ENCODE measurements around the gene PRTG. TPM values are rescaled to one million over a fixed set of nuclear protein-coding genes. Genes with fewer than 3 reads are reported as not detected.

PRTG gene
- total and polyA plus RNA-seq, 2 experiments from 2014 or later, result under 0.01 TPM; not detected in 1

DNA sequence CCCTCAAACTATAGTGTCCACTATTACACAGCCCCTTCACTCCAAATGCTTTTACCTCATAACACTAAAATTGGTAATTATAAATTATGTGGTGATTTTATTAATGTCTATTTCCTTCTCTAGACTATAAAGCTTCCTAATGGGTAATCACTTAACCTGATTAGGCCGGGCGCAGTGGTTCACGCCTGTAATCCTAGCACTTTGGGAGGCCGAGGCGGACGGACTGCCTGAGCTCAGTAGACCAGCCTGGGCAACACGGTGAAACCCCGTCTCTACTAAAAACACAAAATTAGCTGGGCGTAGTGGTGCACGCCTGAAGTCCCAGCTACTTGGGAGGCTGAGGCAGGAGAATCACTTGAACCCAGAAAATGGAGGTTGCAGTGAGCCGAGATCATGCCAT lies 83.5 kb downstream of the PRTG start:
- DNase-seq, result no peak
- Histone ChIP-seq H3K9ac (no peak overlapping the region), H3K9me2 (ENCODE audit: insufficient read depth) (no peaks in the 10 kb centered on the region), H4K20me1 (ENCODE audit: insufficient read depth) (no peaks in the 10 kb centered on the region), H3K27ac (no peak overlapping the region), H3F3A (ENCODE audit: insufficient read depth) (no peaks in the 10 kb centered on the region), H3K9me3 (ENCODE audit: low read depth) (no peaks in the 10 kb centered on the region), H3K4me3 (no peak overlapping the region), H3K27me3 (replicated peaks; ENCODE audit: insufficient read depth) (no peaks in the 10 kb centered on the region), H3K4me1 (ENCODE audit: insufficient read depth) (no peaks in the 10 kb centered on the region), H3K4me2 (ENCODE audit: unreplicated experiment) (no peak overlapping the region), H3K79me2 (ENCODE audit: insufficient read depth) (no peaks in the 10 kb centered on the region), H3K36me3 (ENCODE audit: low read depth) (no peaks in the 10 kb centered on the region), H2AFZ (no peak overlapping the region)
- WGBS, 2 experiments (ENCODE audit: low coverage in 1 of 2, low lambda C conversion rate in 2 of 2, missing lambda C conversion rate in 2 of 2), result 92 to 94% methylated on average over 11 of the region's 11 CpGs
- in situ Hi-C loops (cut with MboI), result no loop called here
- TF ChIP-seq EZH2phosphoT487 (IDR thresholded peaks at IDR 0.05; ENCODE audit: insufficient read depth, low read depth) (no peak), EZH2 (IDR thresholded peaks at IDR 0.05; ENCODE audit: insufficient read depth, poor library complexity, severe bottlenecking) (no peak)

DNA sequence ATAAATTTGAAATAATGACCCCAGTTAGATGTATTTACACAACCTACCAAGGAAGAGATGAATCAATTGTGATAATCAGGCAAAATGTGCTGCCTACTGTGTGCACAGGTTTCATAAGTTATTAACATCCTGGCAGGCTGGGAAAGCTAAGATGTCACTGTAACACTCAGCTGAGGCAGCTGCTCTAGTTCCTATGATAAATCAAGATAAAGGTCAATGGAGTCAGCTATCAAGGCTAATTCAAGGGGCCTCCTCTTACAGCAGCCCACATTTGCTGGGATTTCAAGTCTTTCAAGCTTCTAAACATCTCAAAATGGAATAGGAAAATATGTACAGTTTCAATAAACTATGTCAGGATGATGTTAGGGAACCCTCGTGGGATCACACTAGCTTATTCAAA lies 84.1 kb downstream of the PRTG start:
- H3K9me2 ChIP-seq (ENCODE audit: insufficient read depth), result no peaks in the 10 kb centered on the region
- H3K79me2 ChIP-seq (ENCODE audit: insufficient read depth), result no peaks in the 10 kb centered on the region
- in situ Hi-C loops (cut with MboI), result no loop called here
- no peaks in the 10 kb centered on the region for H3K27me3 ChIP-seq (replicated peaks; ENCODE audit: insufficient read depth)
- TF ChIP-seq EZH2phosphoT487 (IDR thresholded peaks at IDR 0.05; ENCODE audit: insufficient read depth, low read depth) (no peak), EZH2 (IDR thresholded peaks at IDR 0.05; ENCODE audit: insufficient read depth, poor library complexity, severe bottlenecking) (no peak)
- H2AFZ ChIP-seq, result no peak overlapping the region
- H3K9me3 ChIP-seq (ENCODE audit: low read depth), result no peaks in the 10 kb centered on the region
- H3K4me1 ChIP-seq (ENCODE audit: insufficient read depth), result no peaks in the 10 kb centered on the region
- no peaks in the 10 kb centered on the region for H4K20me1 ChIP-seq (ENCODE audit: insufficient read depth)
- no peaks in the 10 kb centered on the region for H3K36me3 ChIP-seq (ENCODE audit: low read depth)
- WGBS, 2 experiments (ENCODE audit: low coverage in 1 of 2, low lambda C conversion rate in 2 of 2, missing lambda C conversion rate in 2 of 2), result 50 to 78% methylated on average over 1 of the region's 1 CpG
- no peak overlapping the region for H3K4me3 ChIP-seq
- no peak overlapping the region for H3K4me2 ChIP-seq (ENCODE audit: unreplicated experiment)
- no peaks in the 10 kb centered on the region for H3F3A ChIP-seq (ENCODE audit: insufficient read depth)
- no peak for DNase-seq
- H3K9ac ChIP-seq, result no peak overlapping the region
- H3K27ac ChIP-seq, result no peak overlapping the region

DNA sequence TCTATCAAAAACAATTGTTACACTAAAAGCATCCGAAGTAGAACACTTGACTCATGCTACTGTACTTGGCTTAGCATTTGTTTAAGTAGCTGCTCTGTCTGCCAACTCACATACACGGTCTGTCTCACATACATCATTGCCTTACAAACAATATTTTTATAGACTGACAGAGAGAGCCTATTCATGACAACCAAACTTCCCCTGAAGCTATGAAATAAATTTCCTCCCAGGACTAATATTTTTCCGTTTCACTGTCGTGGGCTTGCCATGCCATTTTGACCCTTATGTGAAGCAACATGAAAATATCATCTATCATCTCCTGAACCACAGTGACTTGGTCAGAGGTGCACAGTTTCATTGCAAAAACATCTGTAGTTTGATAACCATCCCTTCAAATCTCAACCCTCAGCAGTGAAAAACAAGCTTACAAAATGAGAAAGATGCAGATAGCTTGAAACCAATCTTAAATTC lies 88.4 kb downstream of the PRTG start:
- in situ Hi-C loops (cut with MboI), result no loop called here
- Histone ChIP-seq H3K36me3 (ENCODE audit: low read depth) (no peaks in the 10 kb centered on the region), H2AFZ (no peak overlapping the region), H3K4me2 (ENCODE audit: unreplicated experiment) (no peak overlapping the region), H3K27ac (no peak overlapping the region), H3K9me2 (ENCODE audit: insufficient read depth) (no peaks in the 10 kb centered on the region), H3K79me2 (ENCODE audit: insufficient read depth) (no peaks in the 10 kb centered on the region), H3K9me3 (ENCODE audit: low read depth) (no peaks in the 10 kb centered on the region), H3K27me3 (replicated peaks; ENCODE audit: insufficient read depth) (no peaks in the 10 kb centered on the region), H3F3A (ENCODE audit: insufficient read depth) (no peaks in the 10 kb centered on the region), H4K20me1 (ENCODE audit: insufficient read depth) (no peaks in the 10 kb centered on the region), H3K9ac (no peak overlapping the region), H3K4me3 (no peak overlapping the region), H3K4me1 (ENCODE audit: insufficient read depth) (no peaks in the 10 kb centered on the region)
- 50 to 64% methylated on average over 4 of the region's 4 CpGs for WGBS, 2 experiments (ENCODE audit: low coverage in 1 of 2, low lambda C conversion rate in 2 of 2, missing lambda C conversion rate in 2 of 2)
- TF ChIP-seq EZH2phosphoT487 (IDR thresholded peaks at IDR 0.05; ENCODE audit: insufficient read depth, low read depth) (no peak), EZH2 (IDR thresholded peaks at IDR 0.05; ENCODE audit: insufficient read depth, poor library complexity, severe bottlenecking) (no peak)
- no peak for DNase-seq

DNA sequence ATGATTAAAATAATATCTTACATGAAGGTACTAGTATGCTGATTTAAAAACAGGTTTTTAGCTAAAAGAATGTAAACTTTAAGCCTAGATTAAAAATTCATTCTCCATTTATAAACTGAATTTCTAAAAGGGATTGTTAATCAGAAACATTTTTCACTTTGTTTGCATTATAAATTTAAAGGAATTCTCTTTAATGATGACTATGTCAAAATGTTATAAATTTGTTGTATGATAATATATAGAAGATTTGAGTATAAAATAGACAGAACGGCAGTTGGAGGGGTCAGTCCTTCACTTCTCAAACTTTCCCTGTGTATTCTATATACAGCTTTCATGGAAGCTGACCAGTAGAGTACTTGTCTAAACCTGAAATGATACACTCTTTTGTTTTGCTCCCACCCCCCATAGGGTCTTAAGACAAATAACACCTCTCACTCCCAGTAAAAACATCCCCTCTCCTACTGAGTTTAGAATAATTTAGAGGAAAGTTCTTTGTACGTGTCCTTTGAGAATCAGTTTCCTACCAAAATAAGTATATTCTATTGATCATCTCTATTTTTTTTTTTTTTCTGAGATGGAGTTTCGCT lies 90.0 kb downstream of the PRTG start:
- no peaks in the 10 kb centered on the region for H3K79me2 ChIP-seq (ENCODE audit: insufficient read depth)
- no peak for DNase-seq
- H3K27ac ChIP-seq, result no peak overlapping the region
- H3K4me1 ChIP-seq (ENCODE audit: insufficient read depth), result no peaks in the 10 kb centered on the region; the same call in 1 of the 2 replicates
- in situ Hi-C loops (cut with MboI), result no loop called here
- H3K9me3 ChIP-seq (ENCODE audit: low read depth), result no peaks in the 10 kb centered on the region
- H3K27me3 ChIP-seq (replicated peaks; ENCODE audit: insufficient read depth), result no peaks in the 10 kb centered on the region
- H3F3A ChIP-seq (ENCODE audit: insufficient read depth), result peaks cover 8% of the 10 kb centered on the region; the same call in 1 of the 2 replicates
- no peaks in the 10 kb centered on the region for H4K20me1 ChIP-seq (ENCODE audit: insufficient read depth)
- no peak overlapping the region for H3K4me2 ChIP-seq (ENCODE audit: unreplicated experiment)
- H2AFZ ChIP-seq, result no peak overlapping the region
- H3K9ac ChIP-seq, result no peak overlapping the region
- TF ChIP-seq EZH2phosphoT487 (IDR thresholded peaks at IDR 0.05; ENCODE audit: insufficient read depth, low read depth) (no peak), EZH2 (IDR thresholded peaks at IDR 0.05; ENCODE audit: insufficient read depth, poor library complexity, severe bottlenecking) (no peak)
- H3K4me3 ChIP-seq, result no peak overlapping the region
- H3K9me2 ChIP-seq (ENCODE audit: insufficient read depth), result no peaks in the 10 kb centered on the region
- WGBS, 2 experiments (ENCODE audit: low coverage in 1 of 2, low lambda C conversion rate in 2 of 2, missing lambda C conversion rate in 2 of 2), result 86 to 89% methylated on average over 3 of the region's 3 CpGs
- no peaks in the 10 kb centered on the region for H3K36me3 ChIP-seq (ENCODE audit: low read depth)

All from GM23248 (cell line).